HCT116 (cell line): ENCODE data around the gene RPS24.

Experiments used
- EGR1 ChIP-seq: IDR thresholded peaks from 2 replicates; pipeline ENCODE4 v1.6.1; 2012; ENCODE audit warnings: low read depth
- ELF1 ChIP-seq: IDR thresholded peaks from 2 replicates; pipeline ENCODE4 v1.6.1; 2012; ENCODE audit warnings: low read depth, borderline replicate concordance
- EZH2 ChIP-seq: fragments of 200-600 bp; sonication (generic); IDR thresholded peaks from 2 replicates; pipeline ENCODE4 v1.6.1; 2017; ENCODE audit warnings: antibody characterized with exemption, mixed run types
- EZH2phosphoT487 ChIP-seq: fragments of 200-600 bp; IDR thresholded peaks from 2 replicates; pipeline ENCODE4 v1.6.1; 2018; ENCODE audit warnings: antibody characterized with exemption, borderline replicate concordance
- JUND ChIP-seq: IDR thresholded peaks from 2 replicates; pipeline ENCODE4 v1.6.1; 2012
- POLR2AphosphoS5 ChIP-seq: IDR thresholded peaks from 2 replicates; pipeline ENCODE4 v1.6.1; 2011; ENCODE audit warnings: mild to moderate bottlenecking, low read depth, low read length, moderate library complexity
- SIN3A ChIP-seq: IDR thresholded peaks from 2 replicates; pipeline ENCODE4 v1.6.1; 2012; ENCODE audit warnings: low read depth
- SP1 ChIP-seq: IDR thresholded peaks from 2 replicates; pipeline ENCODE4 v1.6.1; 2012; ENCODE audit warnings: low read depth
- TCF7L2 ChIP-seq: IDR thresholded peaks from 2 replicates; pipeline ENCODE4 v1.7.0; 2011; ENCODE audit warnings: borderline replicate concordance, inconsistent platforms; ENCODE audit not compliant: insufficient read depth, insufficient read length; ENCODE audit errors: extremely low read depth
- TF ChIP-seq, protein P1 (sequence below), 3 experiments: fragments of 200-600 bp in 1 of 3; sonication (generic) in 1 of 3; IDR thresholded peaks in 2 of 3; conservative IDR thresholded peaks in 1 of 3; 2 replicates each; pipeline ENCODE4 v1.5.1; 2012 to 2017; ENCODE audit warnings: low read depth in 2 of 3, low read length in 2 of 3, antibody characterized with exemption in 1 of 3, borderline replicate concordance in 1 of 3, control low read depth in 1 of 3, mild to moderate bottlenecking in 1 of 3, mixed read lengths in 1 of 3, mixed run types in 1 of 3, moderate library complexity in 1 of 3; ENCODE audit not compliant: insufficient read depth in 1 of 3
- TF ChIP-seq, protein P2 (sequence below): IDR thresholded peaks from 2 replicates; pipeline ENCODE4 v1.6.1; 2012; ENCODE audit warnings: low read depth

DNA sequence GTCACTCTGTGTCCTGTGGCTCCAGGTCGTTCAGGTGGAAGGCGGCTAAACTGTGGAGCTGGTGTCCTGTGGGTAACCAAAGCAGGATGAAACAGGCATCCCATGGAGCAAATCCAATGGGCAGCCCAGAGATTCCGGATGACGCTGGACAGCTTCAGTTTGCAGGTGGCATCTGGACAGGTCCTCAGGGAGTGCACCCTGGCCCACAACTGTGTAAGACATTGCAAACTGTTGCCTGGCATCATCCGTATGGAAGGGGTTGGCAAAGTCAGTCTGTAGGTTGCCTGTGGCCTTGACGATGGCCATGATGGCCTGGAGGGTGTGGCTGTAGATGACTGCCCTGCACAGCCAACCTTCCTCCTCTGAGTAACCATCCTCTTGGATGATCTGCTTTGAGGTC lies 35.5 kb downstream of the RPS24 start:
- no peak for TF ChIP-seq EZH2
- no peak for TF ChIP-seq SIN3A
- TF ChIP-seq POLR2AphosphoS5: no peak
- TF ChIP-seq ELF1: no peak
- no peak for TF ChIP-seq EGR1
- TF ChIP-seq, protein P1, sequence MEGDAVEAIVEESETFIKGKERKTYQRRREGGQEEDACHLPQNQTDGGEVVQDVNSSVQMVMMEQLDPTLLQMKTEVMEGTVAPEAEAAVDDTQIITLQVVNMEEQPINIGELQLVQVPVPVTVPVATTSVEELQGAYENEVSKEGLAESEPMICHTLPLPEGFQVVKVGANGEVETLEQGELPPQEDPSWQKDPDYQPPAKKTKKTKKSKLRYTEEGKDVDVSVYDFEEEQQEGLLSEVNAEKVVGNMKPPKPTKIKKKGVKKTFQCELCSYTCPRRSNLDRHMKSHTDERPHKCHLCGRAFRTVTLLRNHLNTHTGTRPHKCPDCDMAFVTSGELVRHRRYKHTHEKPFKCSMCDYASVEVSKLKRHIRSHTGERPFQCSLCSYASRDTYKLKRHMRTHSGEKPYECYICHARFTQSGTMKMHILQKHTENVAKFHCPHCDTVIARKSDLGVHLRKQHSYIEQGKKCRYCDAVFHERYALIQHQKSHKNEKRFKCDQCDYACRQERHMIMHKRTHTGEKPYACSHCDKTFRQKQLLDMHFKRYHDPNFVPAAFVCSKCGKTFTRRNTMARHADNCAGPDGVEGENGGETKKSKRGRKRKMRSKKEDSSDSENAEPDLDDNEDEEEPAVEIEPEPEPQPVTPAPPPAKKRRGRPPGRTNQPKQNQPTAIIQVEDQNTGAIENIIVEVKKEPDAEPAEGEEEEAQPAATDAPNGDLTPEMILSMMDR (IDR thresholded peaks at IDR 0.05 in 2 of 3, conservative IDR thresholded peaks at IDR 0.05 in 1 of 3; ENCODE audit: borderline replicate concordance in 1 of 3, insufficient read depth in 1 of 3, low read depth in 2 of 3, low read length in 2 of 3): no peak
- TF ChIP-seq SP1: no peak
- TF ChIP-seq EZH2phosphoT487: no peak
- TF ChIP-seq JUND: no peak
- no peak for TF ChIP-seq TCF7L2
- TF ChIP-seq, protein P2, sequence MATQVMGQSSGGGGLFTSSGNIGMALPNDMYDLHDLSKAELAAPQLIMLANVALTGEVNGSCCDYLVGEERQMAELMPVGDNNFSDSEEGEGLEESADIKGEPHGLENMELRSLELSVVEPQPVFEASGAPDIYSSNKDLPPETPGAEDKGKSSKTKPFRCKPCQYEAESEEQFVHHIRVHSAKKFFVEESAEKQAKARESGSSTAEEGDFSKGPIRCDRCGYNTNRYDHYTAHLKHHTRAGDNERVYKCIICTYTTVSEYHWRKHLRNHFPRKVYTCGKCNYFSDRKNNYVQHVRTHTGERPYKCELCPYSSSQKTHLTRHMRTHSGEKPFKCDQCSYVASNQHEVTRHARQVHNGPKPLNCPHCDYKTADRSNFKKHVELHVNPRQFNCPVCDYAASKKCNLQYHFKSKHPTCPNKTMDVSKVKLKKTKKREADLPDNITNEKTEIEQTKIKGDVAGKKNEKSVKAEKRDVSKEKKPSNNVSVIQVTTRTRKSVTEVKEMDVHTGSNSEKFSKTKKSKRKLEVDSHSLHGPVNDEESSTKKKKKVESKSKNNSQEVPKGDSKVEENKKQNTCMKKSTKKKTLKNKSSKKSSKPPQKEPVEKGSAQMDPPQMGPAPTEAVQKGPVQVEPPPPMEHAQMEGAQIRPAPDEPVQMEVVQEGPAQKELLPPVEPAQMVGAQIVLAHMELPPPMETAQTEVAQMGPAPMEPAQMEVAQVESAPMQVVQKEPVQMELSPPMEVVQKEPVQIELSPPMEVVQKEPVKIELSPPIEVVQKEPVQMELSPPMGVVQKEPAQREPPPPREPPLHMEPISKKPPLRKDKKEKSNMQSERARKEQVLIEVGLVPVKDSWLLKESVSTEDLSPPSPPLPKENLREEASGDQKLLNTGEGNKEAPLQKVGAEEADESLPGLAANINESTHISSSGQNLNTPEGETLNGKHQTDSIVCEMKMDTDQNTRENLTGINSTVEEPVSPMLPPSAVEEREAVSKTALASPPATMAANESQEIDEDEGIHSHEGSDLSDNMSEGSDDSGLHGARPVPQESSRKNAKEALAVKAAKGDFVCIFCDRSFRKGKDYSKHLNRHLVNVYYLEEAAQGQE: no peak
